T-helper 2 cell (primary cell): ENCODE results near the gene MYD88.

ENCODE experiments used
- DNase-seq, 5 experiments: peaks; one replicate each; pipeline versions ENCODE4 v3.0.0 to v3.0.0-alpha.2; 2012 to 2022

Gene MYD88

DNA sequence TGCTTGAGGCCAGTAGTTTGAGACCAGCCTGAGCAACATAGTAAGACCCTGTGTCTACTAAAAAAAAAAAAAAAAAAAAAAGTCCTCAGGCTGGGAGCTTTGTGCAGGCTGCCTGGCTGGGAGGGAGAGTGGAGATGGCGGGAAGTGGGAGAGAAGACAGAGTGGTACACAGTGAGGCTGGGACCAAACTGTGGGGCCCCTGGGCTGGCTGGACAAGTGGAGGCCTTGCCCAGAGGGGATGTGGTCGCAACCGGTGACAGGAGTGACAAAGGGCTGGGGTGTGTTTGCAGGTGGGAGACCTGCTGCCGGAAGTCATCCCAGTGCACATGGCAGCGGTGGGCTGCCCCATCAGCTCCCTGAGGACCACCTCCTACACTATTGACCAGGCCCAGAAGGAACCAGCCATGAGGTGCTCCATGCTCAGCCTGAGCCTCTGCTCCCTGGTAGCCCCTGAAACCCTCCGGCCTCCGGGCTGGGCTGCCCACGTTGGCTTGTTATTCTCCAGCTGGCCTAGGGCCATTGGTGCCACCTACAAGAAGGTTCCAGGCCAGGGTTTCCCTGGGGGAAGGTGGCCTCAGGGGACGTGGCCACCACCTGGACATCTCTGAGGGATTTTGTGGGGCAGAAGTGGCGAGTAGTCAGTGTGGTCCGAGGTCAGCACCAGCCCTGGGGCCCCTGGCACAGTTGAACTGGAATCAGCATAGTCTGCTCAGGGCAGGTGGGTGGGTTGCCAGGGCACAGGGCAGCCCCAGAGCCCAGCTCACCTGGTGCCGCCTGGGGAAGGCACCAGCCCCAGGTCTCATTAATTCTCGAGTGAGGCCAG is 24.2 kb upstream of the MYD88 start:
- no peak for DNase-seq

DNA sequence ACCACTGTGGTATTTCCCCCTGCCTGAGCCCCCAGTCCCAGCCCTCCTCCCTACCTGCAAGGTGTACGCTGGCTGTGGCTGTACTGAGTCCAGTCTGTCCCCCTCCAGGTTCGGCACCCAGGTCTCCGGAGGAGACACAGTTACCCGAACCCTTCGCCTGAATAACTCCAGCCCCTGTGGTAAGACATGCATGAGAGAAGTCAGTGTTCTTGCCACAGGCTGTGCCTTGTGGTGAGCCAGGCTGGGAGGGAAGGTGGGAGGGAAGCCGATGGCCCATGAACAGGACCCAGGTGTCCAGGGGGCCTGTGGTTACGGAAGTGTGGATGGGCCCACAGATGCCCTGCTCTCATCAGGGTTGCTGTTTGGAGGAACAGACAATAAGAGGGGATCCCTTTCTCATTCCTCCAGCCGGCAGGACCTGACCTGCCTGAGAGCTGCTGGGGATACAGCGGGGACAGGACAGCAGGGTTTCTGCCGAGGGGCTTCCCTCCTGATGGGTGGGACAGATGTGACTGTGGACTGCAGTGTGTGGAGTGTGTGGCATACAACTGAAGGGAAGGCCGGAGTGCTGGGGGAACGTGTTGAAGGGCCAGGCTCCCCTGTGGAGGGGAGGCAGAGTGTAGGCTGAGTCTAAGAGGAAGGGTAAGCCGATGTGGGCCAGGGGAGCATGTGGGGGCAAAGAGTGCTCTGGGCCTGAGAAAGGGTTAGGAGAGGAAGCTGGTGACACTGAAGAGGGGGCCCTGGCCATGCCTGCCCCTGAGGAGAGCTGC is 23.4 kb upstream of the MYD88 start:
- DNase-seq: no peak

DNA sequence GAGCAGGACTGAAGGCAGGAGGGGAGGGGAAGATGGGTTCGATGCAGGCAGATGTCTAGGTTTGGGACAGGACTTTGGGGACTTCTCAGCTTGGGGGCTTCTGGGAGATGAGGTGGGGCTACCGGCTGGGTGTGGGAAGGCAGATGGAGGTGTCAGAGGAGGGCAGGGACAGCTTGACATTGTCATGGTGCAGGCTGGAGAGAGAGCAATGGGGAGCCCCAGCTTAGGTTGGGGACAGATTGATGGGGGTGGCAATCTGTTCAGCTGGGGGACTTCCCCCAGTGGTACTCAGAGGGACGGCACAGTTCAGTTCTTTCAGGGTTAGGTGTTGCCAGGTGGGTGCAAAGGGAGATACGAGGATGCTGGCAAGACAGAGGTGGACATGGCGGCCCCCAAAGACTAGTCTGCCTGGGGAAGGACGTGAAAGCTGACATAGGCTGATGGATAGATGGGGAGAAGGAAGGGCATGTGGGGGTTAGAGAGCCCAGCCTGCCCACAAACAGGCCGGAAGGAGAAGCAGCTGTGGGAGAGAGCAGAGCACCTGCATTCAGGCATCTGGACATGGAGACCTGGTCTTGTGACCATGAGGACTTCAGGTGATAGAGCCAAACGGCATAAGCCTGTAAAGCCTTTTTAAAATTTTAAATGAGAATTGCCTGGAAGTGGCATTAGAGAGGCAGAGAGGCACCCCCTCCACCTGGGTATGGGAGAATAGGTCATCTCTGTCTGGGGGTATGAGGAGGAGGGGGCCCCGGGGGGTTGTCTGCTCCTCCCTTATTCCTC is 22.6 kb upstream of the MYD88 start:
- no peak for DNase-seq

DNA sequence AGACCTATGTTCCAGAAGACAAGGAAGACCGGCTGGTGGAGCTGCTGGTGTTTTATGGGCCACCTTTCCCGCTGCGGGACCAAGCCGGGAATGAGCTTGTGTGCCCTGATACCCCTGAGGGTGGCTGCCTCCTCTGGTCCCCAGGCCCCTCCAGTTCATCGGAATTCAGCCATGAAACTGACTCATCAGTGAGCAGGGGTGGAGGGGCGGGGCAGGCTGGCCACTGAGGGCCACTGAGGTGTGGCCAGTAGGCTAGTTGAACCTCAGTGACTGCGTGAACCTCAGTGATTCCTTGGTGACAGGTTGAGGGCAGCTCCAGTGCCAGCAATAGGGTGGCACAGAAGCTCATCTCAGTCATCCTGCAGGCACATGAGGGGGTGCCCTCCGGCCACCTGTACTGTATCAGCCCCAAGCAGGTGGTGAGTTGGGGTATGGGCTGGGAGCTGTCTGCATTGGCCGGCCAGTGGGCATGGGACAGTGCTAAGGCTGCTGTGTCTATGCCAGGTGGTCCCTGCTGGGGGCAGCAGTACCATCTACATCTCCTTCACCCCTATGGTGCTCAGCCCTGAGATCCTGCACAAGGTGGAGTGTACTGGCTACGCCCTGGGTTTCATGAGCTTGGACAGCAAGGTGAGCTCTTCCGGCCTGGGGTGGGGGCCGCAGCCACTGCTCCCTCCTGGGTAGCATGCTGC is 21.8 kb upstream of the MYD88 start:
- no peak for DNase-seq

DNA sequence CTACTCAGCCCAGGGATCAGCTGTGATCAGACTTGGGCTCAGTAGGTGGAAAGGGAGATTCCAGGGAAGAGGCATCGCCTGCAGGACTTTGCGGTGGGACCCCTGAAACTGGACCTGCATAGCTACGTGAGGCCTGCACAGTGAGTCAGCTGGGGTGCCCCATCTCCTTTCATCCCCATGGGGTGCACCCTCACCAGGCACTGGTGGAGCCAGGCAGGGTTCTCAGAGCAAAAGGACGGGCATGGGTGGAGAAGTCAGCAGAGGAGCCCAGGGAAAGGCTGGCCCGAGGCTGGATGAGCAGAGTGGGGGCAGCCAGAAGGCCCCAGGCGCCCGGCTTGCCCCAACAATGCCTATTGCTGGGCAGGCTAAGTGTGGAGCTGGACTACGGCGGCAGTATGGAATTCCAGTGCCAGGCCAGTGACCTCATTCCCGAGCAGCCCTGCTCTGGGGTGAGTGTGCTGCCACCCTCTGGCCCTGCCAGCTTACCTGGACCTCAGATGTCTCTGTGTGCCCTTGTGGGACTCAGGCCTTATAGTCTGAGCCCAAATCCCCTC is 21.2 kb upstream of the MYD88 start:
- no peak for DNase-seq

DNA sequence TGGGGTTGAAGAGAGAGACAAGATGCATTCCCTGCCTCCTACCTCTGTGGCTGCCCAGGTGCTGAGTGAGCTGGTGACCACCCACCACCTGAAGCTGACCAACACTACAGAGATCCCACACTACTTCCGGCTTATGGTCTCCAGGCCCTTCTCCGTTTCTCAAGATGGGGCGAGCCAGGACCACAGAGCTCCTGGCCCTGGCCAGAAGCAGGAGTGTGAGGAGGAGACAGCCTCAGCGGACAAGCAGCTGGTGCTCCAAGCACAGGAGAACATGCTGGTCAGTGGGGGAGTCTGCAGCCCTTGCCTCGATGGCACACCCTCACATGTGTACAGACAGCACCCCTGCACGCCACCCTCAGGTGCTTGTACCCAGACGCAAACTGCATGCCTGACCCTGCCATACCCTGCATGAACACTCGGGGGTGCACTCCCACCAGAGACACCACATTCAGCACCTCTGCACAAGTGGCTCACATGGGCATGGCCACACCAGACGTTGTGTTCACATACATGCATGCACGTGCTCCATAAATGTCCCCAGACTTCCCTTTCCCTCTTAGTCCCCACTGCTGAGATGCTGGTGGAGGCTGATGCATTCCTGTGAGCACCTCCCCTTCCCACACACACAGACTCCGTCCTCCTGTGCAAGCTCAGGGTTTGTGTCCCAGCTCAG is 20.6 kb upstream of the MYD88 start:
- peak; percentile 33 to 83 (median 54) for DNase-seq

DNA sequence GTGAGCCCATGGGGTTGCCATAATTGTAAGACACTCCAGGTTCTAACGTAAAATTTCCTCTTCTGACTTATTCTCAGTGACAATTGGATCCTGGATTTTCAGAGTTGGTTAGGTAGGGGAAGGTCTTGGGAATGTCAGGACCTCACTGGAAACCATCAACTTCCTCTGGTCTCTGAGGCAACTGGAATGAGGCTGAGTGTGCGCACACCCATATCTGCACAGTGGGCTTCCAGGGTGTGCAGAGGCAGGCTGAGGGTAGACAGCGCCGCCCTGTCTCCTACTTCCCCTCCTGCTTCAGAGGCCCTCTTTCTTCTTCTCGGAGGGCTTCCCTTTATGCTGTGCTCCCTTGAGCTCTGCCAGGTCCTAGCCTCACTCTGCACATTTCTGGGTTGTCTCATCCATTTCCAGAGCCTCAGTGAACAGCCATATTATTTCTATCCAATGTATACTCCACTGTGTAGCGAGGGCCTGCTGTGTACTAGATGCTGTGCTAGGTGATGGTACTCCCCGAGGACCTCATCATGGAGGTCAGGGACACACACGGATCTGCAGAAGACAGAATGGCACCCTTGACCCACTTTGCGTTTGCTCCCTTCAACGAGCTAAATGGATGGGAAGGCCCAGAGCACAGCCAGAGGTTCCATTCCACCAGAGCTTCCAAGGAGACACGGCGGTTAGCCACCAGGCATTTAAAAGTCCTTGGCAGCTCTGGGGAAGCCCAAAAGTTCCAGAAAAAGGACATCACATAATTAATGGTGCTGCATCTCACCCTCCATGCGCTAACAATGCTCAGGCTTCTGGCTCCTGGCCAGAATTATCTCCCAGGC is 19.8 kb upstream of the MYD88 start:
- no peak for DNase-seq

DNA sequence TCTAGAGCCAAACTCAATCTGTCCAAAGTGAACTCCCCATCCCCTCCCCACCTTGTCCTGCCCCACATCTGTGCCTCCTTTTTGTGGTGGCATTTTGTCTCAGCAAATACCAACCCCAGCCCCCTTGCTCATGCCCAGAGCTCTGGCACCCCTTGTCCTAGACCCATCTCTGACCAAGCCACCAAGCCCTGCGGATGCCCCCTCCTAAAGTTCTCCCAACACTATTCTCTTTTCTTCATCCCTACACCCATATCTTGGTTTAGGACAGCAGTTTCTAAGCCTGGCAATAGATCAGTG is 19.3 kb upstream of the MYD88 start:
- no peak for DNase-seq

DNA sequence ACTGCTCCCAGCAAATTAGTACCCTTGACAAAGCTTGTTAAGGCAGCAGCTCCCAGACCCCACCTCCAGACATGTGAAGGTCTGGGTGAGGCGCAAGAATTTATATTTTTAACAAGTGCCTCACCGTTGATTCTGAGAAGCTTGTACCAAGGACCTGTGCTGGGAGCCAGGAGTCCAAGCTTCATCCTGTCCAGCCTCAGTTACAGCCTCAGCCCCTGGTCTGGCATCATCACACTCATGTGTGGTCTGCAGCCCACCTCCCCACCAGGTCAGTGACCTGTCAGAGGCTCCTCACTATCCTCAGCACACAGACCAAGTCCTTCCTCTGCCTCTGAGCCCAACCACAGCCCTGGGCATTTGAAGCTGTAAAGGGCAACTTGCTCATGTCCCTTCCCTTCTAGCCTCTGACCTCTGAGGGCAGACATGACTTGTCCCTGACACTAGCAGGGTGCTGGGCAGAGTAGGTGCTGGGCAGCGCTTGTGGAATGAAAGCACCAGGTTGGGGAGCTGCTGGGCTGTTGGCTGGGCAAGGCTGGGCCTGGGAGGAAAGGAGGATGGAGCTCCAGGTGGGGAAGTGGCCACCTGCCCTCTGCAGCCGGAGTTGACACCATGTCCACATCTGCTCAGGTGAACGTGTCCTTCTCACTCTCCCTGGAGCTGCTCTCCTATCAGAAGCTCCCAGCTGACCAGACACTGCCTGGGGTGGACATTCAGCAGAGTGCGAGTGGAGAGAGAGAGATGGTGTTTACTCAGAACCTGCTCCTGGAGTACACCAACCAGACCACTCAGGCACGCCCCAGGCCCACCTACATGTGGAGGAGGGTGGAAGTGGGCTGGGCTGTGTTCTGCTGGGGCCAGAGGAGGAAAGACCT is 18.4 kb upstream of the MYD88 start:
- no peak for DNase-seq

DNA sequence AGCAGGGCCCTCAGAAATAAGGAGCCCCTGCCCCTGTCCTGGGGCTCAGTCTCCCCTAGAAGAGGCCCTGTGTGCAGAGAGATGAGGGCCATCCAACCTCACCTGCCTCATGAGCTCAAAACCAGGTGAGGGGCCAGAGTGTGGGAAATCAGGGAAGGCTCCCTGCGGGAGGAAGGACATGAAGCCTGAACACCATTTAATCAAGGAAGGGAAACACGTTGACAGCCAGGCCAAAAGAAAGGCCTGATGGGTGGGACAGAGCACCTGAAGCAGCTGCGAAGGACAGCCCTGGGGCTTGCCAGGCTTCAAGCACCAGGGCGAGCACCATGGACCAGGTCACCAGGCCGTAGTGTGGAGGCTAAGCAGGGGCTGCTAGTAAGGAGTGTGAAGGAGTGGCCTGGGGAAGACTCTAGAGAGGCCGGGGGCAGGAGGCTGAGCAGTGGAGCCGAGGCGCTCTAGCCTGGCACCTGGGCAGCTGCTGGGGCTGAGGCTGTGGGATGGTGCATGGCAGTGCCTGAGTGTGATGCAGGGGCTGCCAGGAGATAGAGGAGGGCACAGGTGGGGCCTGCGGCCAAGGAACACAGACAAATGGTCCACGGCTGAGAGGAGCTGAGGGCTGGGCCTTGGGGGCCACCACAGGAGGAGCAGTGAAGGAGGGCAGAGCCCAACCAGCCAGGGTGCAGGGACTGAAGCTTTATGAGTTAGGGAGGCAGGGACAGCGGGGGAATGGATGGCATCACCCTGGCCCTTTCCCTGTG is 17.6 kb upstream of the MYD88 start:
- no peak for DNase-seq

DNA sequence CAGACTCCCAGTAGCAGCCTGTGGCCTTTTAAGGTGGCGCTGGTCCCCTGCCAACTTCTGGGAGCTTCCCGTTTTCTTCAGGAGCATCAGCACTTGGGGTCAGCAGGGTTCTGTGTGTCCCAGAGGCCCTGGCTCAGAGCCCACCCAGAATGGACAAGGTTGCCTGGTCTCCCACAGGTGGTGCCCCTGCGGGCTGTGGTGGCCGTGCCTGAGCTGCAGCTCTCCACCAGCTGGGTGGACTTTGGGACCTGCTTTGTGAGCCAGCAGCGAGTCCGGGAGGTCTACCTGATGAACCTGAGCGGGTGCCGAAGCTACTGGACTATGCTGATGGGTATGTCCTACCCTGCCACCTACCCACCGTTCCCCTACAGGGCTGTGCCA is 17.0 kb upstream of the MYD88 start:
- no peak for DNase-seq

DNA sequence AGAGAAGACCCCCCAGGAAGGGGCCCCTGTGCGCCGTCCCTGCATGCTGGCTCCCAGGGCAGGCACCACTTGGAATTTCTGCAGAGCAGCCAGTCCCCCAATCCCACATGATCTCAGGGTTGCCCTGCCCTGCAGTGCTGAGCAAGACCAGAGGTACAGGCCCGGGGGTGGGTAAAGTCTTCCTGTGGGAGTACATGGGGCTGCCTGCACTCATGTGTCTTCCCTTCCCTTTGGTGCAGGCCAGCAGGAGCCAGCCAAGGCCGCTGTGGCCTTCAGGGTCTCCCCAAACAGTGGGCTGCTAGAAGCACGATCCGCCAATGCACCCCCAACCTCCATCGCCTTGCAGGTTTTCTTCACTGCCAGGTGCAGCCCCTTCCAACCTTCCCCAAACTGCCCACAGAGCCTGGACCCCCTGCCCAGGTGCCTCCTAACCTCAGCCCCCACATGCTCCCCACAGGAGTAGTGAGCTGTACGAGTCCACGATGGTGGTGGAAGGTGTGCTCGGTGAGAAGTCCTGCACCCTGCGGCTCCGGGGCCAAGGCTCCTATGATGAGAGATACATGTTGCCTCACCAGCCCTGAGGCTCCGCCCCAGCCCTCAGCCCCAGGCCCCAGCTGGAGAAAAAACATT is 16.5 kb upstream of the MYD88 start:
- no peak for DNase-seq

DNA sequence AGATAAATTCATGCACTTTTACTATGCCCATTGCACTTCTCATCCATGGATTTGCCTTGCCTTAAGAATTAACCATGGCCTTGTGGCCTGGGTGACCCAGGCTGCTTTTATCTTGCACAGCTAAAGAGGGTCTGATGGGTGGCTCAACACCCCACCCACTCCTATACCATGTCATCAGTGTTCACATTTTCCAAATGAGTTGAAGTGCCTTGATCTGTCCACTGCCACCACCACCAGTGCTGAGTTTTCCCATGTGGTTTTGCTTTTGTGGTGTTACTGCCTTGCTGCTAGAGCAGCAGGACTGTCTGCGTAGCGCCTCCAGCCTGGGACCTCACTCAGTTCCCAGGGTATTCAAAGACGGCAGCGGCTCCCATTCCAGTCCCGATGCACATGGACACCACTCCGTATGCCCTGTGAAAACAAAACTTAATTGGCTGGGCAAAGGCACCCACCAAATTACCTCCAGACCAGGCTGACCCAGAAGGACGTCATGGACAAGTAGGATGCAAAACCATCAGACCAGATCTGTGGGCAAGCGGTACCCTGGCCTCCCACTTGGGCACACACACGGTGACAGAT is 15.7 kb upstream of the MYD88 start:
- DNase-seq: no peak

DNA sequence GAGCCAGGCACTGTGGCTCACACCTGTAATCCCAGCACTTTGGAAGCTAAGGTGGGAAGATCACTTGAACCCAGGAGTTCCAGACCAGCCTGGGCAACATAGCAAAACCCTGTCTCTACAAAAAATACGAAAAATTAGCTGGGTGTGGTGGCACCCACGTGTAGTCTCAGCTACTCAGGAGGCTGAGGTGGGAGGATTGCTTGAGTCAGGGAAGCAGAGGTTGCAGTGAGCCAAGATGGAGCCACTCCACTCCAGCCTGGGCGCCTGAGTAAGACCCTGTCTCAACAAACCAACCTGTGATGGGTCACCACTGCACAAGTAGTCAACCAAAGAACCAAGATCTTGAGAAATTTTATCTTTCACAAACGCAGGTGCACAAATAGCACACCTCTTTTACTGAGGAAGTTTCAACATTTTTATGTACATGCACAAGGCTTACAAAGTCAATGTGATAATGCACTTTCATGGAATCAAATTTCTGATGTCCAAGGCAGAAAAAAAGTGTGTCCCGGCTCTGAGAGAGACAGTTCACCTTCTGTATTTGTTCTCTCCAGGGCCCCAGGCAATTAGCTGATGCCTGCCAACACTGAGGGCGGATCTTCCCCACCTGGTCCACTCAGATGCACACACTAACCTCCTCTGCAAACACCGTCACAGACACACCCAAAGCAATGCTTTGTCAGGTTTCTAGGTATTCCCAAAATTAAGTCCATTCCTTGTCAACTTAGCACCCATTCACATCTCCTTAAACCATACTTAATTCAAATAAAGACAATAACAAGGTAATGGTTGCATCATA is 13.9 kb upstream of the MYD88 start:
- no peak for DNase-seq

DNA sequence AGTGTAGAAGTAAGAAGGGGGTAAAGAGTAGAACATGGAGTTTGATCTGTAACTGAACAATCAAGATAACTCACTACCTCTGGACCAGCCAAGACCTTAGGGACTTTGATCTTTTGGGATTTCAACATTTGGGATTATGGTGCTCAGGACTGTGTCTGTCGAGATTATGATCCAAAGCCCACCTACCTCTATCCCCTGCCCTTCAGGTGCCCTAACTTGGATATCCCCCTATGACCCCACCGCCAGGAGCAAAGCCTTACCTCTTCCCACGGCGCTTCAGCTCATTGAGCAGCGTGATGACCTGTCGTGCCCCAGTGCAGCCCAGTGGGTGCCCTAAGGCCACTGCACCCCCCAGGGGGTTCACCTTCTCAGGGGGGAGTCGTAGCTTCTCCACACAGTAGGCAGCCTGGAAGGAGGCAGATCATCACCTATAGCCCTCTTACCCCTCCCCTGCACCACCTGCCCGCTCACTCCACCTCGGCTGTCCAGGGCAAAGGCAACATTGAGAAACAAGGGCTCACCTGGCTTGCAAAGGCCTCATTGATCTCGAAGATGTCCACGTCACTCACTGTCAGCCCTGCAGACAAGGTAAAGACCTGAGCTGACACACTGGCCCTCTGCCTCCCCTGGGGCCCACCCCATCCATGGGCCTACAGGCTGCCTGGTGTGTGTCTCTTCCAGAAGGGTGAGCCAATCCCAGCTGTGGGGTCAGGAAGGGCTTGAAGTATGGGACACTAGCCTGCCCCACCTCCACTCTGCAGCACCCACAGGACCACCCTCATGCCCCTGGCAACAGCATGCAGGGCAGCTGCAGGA is 12.9 kb upstream of the MYD88 start:
- no peak for DNase-seq

DNA sequence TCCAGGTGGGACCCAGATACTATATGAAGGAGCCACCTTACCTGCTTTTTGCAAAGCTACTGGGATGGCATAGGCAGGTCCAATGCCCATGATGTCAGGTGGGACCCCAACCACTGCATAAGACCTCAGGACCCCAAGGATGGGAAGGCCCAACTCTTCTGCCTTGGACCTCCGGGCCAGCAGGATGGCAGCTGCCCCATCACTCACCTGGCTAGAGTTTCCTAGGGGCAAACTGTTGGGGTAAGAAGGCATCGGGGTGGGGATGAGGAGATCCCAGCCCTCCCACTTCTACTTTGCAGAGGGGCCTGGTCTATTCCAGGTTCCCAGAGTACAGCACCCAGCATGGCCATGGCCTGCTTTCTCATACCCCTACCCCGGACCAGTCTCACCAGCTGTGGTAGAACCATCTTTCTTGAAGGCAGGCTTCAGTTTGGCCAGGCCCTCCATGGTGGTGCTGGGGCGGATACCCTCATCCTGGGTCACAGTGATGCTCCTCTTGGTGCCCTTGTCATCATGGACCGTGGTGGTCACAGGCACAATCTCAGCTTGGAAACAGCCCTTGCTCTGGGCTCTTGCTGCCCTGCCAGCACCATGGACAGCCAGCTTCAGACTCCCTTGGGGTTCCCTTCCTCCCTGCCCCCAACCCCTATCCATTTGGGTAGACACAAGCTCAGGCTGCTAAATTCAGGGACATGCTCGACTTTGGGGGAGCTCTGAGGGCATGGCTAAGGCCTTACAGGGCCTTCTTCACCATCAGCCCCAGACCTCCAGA is 12.2 kb upstream of the MYD88 start:
- DNase-seq: no peak
